Activated CD4-positive, alpha-beta T cell treated with anti-CD3 and anti-CD28 coated beads, Interleukin-2, Interleukin-4, amounts not matched to agents 100 ng/mL and 50 ng/mL, durations not matched to agents 16 hours and 8 hours (primary cell): ENCODE results near the gene MTMR3.

ENCODE experiments used
- DNase-seq: peaks from one replicate; pipeline ENCODE4 v3.0.0-alpha.2; 2020; ENCODE audit warnings: low spot score

Gene MTMR3

GRCh38 chr22:29870574-29870973 is 12.4 kb upstream of the MTMR3 start:
- DNase-seq = peak; percentile 20

DNA sequence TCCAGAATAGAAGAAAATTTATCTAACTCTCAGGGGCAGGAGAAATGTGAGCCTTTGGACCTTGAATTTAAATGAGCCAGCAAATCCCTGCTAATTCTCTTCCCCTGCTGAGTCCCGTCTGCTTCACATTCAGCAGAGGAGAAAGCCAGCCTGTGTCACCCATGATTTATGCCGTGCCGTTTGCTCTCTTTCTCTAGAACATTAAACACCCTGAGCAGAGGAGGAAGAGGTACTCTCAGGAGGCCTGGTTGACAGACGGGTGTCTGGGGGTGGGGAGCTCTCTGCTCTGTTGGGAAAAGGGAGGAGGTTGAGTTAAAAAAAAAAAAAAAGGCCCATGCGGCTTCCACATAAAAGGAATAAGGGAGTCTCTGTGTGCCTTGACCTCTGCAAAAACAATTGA is 11.3 kb upstream of the MTMR3 start:
- DNase-seq = no peak

- no peak for DNase-seq
Observed at GRCh38 chr22:29872144-29872893, 10.7 kb upstream of the MTMR3 start.

- DNase-seq = no peak
Observed at GRCh38 chr22:29872989-29873388, 10.0 kb upstream of the MTMR3 start.

DNA sequence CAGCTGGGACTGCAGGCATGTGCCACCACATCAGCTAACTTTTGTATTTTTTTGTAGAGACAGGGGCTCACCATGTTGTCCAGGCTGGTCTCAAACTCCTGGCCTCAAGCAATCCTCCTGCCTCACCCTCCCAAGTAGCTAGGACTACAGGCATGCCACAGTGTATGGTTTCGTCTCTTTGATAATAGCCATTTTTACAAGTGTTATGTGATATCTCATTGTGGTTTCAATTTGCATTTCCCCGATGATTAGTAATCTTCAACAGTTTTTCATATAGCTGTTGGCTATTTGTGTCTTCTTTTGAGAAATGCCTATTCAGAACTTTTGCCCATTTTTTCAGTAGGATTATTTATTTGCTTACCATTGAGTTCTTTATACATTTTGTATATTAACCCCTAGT is 9.0 kb upstream of the MTMR3 start:
- DNase-seq = no peak

GRCh38 chr22:29877620-29878019 is 5.4 kb upstream of the MTMR3 start:
- no peak for DNase-seq

GRCh38 chr22:29879753-29880152 is 3.2 kb upstream of the MTMR3 start:
- DNase-seq = no peak

GRCh38 chr22:29882716-29883044 is 294 bp upstream of the MTMR3 start:
- no peak for DNase-seq

DNA sequence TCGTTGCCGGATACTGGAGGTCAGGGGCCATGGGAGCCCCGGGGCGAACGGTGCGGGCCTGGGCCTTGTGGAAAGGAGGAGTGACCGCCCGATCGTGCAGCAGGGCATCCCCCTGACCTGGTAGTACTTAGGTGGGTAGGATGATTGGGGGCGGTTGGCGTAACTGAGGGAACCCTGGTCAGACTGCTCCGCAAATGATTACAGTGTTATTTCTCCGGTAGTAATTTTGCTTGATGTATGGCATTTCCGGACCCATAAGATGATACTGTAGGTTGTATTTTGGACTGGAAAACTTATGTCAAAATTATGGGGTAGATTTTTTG is 762 bp downstream of the MTMR3 start:
- no peak for DNase-seq

- DNase-seq = no peak
Observed at GRCh38 chr22:29885610-29886009, 2.6 kb downstream of the MTMR3 start.

DNA sequence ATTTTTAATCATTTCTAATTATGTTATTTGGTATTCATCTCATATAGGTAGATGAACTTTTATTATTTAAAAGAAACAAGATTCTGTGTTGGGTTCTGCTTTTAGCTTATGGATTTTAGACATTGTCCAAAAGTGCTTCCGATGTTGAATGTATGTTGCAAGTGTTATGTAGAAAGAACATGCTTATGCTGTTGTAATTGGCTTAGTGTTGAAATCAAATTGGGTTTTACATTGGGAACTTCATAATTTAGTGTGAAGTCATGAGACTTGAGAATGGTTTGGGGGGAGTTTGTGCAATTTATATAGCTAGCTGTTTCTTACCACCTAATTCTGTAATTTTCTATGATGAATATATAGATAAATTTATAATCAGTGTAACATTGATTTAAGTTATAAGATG is 3.6 kb downstream of the MTMR3 start:
- no peak for DNase-seq

DNA sequence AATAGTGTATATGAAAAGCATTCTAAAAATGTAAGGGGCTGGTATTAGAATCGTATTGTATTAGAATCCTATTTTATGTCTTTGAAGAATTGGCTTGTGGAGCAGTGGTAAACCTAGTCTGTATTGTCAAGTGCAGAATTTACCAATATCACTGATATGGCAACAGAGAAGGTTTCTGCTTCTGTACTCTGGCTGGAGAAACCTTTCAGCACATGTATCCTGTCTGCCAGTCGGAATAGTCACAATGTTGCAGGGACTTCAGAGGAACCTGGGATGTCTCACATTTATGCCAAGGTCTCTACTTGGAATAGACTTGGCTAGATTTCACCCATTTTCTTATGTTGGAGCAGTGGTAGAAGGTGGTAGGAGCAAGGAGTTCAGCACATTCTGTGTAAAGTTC is 4.4 kb downstream of the MTMR3 start:
- no peak for DNase-seq

DNA sequence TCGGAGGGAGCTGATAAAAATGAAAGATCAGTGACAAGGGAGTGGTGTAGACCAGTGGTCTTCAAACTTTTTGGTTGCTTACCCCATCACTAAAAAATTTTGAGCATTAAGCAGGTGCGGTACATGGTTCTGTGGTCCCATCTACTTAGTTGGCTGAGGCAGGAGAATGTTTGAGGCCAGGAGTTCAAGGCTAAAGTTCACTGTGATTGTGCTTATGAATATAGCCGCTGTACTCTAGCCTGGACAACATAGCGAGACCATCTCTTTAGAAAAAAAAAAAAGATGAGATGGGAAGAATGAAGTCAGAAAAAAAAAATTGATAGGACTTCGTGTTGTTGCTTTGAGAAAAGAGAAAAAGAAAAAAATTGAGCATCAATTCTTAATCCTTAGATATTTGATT is 7.8 kb downstream of the MTMR3 start:
- no peak for DNase-seq

GRCh38 chr22:29892315-29893156 is 9.6 kb downstream of the MTMR3 start:
- no peak for DNase-seq

DNA sequence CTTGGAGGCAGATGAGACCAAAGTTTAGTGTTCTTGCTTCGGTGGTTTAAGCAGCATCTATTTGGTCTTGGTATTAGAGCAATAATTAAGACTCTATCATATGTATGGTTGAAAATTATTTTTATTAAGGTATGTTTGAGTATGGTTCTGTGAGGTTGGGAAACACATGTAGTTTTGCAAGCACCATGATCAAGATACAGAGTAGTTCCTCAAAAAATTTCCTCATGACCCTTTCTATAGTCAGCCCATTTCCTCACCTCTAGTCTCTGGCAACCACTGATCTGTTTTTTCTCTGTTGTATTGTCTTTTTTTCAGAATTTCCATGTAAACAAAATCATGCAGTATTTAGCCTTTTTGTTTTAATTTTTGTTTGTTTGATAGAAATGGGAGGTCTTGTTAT is 18.4 kb downstream of the MTMR3 start:
- no peak for DNase-seq

DNA sequence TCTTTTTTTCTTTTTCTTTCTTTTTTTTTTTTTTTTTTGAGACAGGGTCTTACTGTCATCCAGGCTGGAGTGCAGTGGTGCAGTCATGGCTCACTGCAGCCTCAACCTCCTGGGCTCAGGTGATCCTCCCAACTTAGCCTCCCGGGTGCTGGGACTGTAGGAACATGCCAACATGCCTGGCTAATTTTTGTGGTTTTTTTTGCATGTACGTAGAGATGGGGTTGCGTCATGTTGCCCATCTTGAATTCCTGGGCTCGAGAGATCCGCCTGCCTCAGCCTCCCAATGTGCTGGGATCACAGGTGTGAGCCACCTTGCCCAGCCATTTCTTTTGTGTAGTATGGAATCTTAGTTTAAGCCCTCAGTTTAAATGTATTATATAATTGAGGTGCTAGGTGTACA is 20.4 kb downstream of the MTMR3 start:
- no peak for DNase-seq

- DNase-seq = no peak
Observed at GRCh38 chr22:29904020-29904419, 21.0 kb downstream of the MTMR3 start.

DNA sequence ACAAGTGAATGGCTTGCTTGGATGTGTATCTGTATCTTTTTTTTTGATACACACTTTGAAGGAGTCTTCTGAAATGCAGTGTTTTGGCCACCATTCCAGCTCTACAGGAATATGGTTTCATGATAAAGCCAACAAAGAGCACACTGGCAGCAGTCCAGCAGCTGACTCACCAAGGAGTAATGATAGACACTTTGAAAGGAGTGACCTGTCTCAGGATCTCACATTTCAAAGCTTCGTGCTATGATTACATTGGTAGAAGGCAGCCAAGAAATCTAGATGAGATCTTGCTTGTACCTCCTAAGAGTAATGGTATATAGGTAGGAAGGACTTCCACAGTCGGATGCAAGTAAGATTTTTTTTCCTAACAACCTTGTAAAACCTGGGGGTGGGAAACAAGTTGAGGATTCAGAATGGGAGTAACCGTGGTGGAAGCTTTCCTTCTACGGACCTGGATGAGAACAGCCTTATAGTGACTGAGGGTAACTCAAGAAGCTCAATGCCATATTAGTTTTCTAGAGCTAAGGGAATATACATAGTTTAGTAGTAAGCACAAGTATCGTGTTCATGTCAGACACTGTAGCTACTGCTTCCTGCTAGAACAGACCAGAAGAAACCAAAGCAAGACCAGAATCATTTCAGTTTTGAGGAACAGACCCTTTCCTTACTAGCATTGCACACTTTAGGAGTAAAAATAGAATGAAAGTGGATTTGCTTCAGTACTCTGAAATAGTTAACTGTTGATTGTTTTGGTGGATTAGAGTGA is 25.0 kb downstream of the MTMR3 start:
- DNase-seq = no peak

- no peak for DNase-seq
Observed at GRCh38 chr22:29912141-29912540, 29.2 kb downstream of the MTMR3 start.

DNA sequence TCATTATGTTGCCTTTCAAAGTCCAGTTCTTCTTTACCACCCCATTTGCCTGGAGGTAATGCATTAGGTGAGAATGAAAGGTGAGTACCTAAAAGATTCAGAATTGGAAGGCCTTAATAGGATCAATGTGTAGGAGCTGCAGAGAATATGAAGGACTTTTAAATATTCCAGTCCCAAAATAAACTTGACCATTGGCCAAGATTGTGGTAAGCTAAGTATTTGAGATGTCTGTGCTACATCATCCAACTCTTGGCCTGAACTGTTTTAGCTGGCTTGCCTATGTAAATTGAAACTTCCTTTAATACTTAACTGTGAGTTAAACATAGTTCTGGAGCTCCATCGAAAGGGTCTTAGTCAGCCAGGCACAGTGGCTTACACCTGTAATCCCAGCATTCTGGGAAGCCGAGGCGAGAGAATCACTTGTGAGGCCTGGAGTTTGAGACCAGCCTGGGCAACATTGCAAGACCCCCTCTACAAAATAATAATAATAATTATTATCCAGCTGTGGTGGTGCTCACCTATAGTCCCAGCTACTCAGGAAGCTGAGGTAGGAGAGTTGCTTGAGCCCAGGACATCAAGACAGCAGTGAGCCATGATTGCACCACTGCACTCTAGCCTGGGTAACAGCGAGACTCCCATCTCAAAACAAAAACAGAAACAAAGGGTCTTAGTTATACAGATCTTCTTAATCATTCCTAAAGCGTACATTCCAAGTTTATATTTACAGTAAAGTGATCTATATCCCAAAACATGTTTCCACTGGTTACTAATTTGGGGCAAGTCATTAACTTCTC is 29.8 kb downstream of the MTMR3 start:
- DNase-seq = no peak

GRCh38 chr22:29914165-29914564 is 31.2 kb downstream of the MTMR3 start:
- DNase-seq = no peak

DNA sequence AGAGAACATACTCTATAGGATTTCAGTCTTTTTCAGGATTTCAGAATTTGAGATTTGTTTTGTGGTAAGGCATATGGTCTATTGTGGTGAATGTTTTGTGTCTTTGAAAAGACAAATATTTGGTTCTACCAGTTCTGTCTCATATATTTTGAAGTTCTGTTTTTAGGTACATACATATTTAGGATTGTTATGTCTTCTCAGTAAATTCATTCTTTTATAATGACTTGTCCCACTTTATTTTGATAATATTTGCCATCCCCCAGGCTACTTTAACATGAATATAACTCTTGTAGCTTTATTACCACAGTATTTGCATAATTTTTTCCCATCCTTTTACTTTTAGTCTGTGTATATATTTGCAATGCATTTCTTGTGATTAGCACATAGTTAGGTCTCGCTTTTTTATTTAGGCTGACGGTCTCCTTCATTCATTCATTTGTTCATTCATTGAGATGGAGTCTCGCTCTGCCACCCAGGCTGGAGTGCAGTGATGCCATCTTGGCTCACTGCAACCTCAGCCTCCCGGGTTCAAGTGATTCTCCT is 32.1 kb downstream of the MTMR3 start:
- no peak for DNase-seq
